ENCODE results near the gene UNC5CL.

UNC5CL gene

GRCh38 chr6:41061196-41061726 is 22.2 kb upstream of the UNC5CL start:
- H3K4me3 ChIP-seq (ENCODE audit: low read depth, low read length) = no peak overlapping the region

GRCh38 chr6:41059556-41059955 is 20.5 kb upstream of the UNC5CL start:
- H3K4me3 ChIP-seq (ENCODE audit: low read depth, low read length) = no peak overlapping the region
- no peak for TF ChIP-seq CTCF (IDR thresholded peaks at IDR 0.05; ENCODE audit: low read depth, low read length)

More at GRCh38 chr6:41061196-41061726, 22.2 kb upstream of the UNC5CL start:
- TF ChIP-seq CTCF (IDR thresholded peaks at IDR 0.05; ENCODE audit: low read depth, low read length) = no peak

- no peak overlapping the region for H3K4me3 ChIP-seq (ENCODE audit: low read depth, low read length)
- TF ChIP-seq CTCF (IDR thresholded peaks at IDR 0.05; ENCODE audit: low read depth, low read length) = no peak
These were observed 19.8 kb upstream of the UNC5CL start for GRCh38 chr6:41058783-41059181.

GRCh38 chr6:41056768-41057490 is 17.9 kb upstream of the UNC5CL start:
- no peak for TF ChIP-seq CTCF (IDR thresholded peaks at IDR 0.05; ENCODE audit: low read depth, low read length)
- no peak overlapping the region for H3K4me3 ChIP-seq (ENCODE audit: low read depth, low read length)

GRCh38 chr6:41055149-41055548 is 16.1 kb upstream of the UNC5CL start:
- no peak overlapping the region for H3K4me3 ChIP-seq (ENCODE audit: low read depth, low read length)
- TF ChIP-seq CTCF (IDR thresholded peaks at IDR 0.05; ENCODE audit: low read depth, low read length) = no peak

- TF ChIP-seq CTCF (IDR thresholded peaks at IDR 0.05; ENCODE audit: low read depth, low read length) = no peak
- no peak overlapping the region for H3K4me3 ChIP-seq (ENCODE audit: low read depth, low read length)
These were observed 15.5 kb upstream of the UNC5CL start for GRCh38 chr6:41054511-41054910.

- TF ChIP-seq CTCF (IDR thresholded peaks at IDR 0.05; ENCODE audit: low read depth, low read length) = no peak
- no peak within 1 kb of the TSS for H3K4me3 ChIP-seq (ENCODE audit: low read depth, low read length)
These were observed 14.0 kb upstream of the UNC5CL start, which contains the start of gene APOBEC2 for GRCh38 chr6:41053041-41053440. Gene APOBEC2 (plus strand): TSS chr6:41053202. CDS start chr6:41053348, 146 bp downstream.

Data from WI38 (cell line).